Activated T-helper 1 cell treated with anti-CD3 and anti-CD28 coated beads, Interleukin-12 subunit alpha, Interleukin-12 subunit beta, Interleukin-2, Interleukin-4 antibody, amounts not matched to agents 30 ng/mL and 10 ng/mL and 1 ng/mL, durations not matched to agents 14 hours and 24 hours and 36 hours (primary cell): ENCODE measurements around the gene RRP8. TPM values are rescaled to one million over a fixed set of nuclear protein-coding genes. Genes with fewer than 3 reads are reported as not detected.

Source experiments
- DNase-seq: peaks from one replicate; pipeline ENCODE4 v3.0.0; 2021; ENCODE audit warnings: low spot score
- H3K27ac Mint-ChIP-seq: one replicate; pipeline ENCODE4 v1.8.0; 2021; ENCODE audit warnings: mild to moderate bottlenecking, mixed read lengths
- H3K27me3 Mint-ChIP-seq: one replicate; pipeline ENCODE4 v1.8.0; 2022; ENCODE audit warnings: mild to moderate bottlenecking, moderate library complexity, mixed read lengths; ENCODE audit not compliant: insufficient read depth
- H3K36me3 Mint-ChIP-seq: one replicate; pipeline ENCODE4 v1.8.0; 2021; ENCODE audit warnings: low read depth, mixed read lengths
- H3K4me1 Mint-ChIP-seq: one replicate; pipeline ENCODE4 v1.8.0; 2021; ENCODE audit warnings: low read depth, mixed read lengths
- H3K4me3 Mint-ChIP-seq: one replicate; pipeline ENCODE4 v1.8.0; 2021; ENCODE audit warnings: mild to moderate bottlenecking, moderate library complexity, mixed read lengths
- H3K9me3 Mint-ChIP-seq: one replicate; pipeline ENCODE4 v1.8.0; 2021; ENCODE audit warnings: mixed read lengths
- intact Hi-C: fragments of 100-400 bp; cut with micrococcal nuclease; formaldehyde crosslinking; loops from one replicate; pipeline ENCODE4 v1.15.1; 2024
- total RNA-seq: library from RNA; stranded (reverse); gene quantifications from 2 replicates; pipeline ENCODE4 v1.2.3, GENCODE V29; 2022

The RRP8 gene
- total RNA-seq, 1 donor from 2014 or later = 38.8 TPM

DNA sequence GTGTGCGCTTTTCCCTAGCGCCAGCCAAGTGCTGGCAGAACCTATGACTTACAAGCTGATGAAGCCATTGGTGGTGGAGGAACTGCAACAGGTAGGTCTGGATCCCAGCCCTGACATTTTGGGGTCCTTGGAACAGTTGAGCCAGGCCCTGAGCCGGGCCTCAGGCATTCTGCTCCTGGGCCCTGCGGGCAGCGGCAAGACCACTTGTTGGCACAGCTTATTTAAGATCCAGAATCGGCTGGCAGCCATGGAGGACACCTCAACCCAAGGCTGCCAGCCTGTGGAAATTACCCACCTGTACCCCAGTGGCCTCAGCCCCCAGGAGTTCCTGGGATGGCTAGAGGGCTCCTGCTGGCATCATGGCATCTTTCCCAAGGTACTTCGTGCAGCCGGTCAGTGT lies 56.7 kb downstream of the RRP8 start:
- H3K27ac Mint-ChIP-seq = no peak overlapping the region
- no peak overlapping the region for H3K4me3 Mint-ChIP-seq
- intact Hi-C loops = no loop called here
- peaks cover 13% of the 10 kb centered on the region for H3K4me1 Mint-ChIP-seq
- no peak for DNase-seq
- no peaks in the 10 kb centered on the region for H3K9me3 Mint-ChIP-seq
- no peaks in the 10 kb centered on the region for H3K27me3 Mint-ChIP-seq
- H3K36me3 Mint-ChIP-seq = peaks cover 13% of the 10 kb centered on the region

DNA sequence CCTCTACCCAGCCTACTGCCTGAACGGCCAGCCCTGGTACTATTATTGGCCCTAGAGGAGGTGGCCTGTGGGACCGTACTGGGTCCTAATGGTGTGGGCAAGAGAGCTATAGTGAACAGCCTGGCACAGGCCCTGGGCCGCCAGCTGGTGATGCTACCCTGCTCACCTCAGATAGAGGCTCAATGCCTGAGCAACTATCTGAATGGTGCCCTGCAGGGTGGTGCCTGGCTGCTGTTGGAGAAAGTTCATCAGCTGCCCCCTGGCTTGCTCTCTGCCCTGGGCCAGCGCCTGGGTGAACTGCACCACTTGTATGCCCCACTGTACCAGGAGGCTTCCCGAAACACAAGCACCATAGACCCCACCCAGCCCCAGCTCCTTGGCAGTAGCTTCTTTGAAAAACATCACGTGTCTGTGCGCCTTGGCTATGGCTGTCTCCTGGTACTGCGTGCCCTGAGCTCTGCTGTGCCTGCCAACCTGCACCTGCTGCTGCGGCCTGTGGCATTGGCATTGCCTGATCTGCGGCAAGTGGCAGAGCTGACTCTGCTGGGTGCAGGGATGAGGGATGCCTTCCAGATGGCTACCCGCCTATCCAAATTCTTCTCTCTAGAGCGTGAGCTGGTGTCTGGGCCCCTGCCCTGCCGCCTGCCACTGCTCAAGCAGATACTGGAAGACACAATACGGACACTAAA lies 57.4 kb downstream of the RRP8 start:
- H3K36me3 Mint-ChIP-seq = peaks cover 17% of the 10 kb centered on the region
- no peak overlapping the region for H3K4me3 Mint-ChIP-seq
- no peaks in the 10 kb centered on the region for H3K27me3 Mint-ChIP-seq
- H3K9me3 Mint-ChIP-seq = no peaks in the 10 kb centered on the region
- H3K27ac Mint-ChIP-seq = no peak overlapping the region
- intact Hi-C loops = no loop called here
- H3K4me1 Mint-ChIP-seq = peaks cover 19% of the 10 kb centered on the region
- no peak for DNase-seq

Other genes starting within 250 kb of the RRP8 start
- gene SMPD1, start 213.1 kb downstream of the RRP8 start, total RNA-seq = 8.5 and 9.4 TPM in 2 replicates
- 16.5 and 16.8 TPM in 2 replicates for gene APBB1, start 184.5 kb downstream of the RRP8 start, total RNA-seq
- gene HPX, start 162.6 kb downstream of the RRP8 start, total RNA-seq = 1.2 TPM in 1 of 2 replicates, not detected in the other
- 2.4 and 3.1 TPM in 2 replicates for gene TRIM3, start 129.7 kb downstream of the RRP8 start, total RNA-seq
- 51.5 and 53.8 TPM in 2 replicates for gene ARFIP2, start 122.3 kb downstream of the RRP8 start, total RNA-seq
- 38.8 and 42.7 TPM in 2 replicates for gene TIMM10B, start 122.1 kb downstream of the RRP8 start, total RNA-seq
- gene DNHD1, start 106.3 kb downstream of the RRP8 start, total RNA-seq = 18.2 and 20.0 TPM in 2 replicates
- 90.1 and 97.5 TPM in 2 replicates for gene ILK, start 158 bp upstream of the RRP8 start, total RNA-seq
- 155 and 166 TPM in 2 replicates for gene TAF10, start 8.6 kb upstream of the RRP8 start, total RNA-seq
- 38.4 and 40.3 TPM in 2 replicates for gene TPP1, start 15.8 kb upstream of the RRP8 start, total RNA-seq
- gene DCHS1, start 52.2 kb upstream of the RRP8 start, total RNA-seq = 0.24 and 0.39 TPM in 2 replicates
- gene MRPL17, start 79.7 kb upstream of the RRP8 start, total RNA-seq = 121 and 132 TPM in 2 replicates
- 0.23 and 0.47 TPM in 2 replicates for gene OR2AG2, start 168.4 kb upstream of the RRP8 start, total RNA-seq
- not detected in 2 replicates for gene OR2AG1, start 179.4 kb upstream of the RRP8 start, total RNA-seq
- gene OR6A2, start 196.1 kb upstream of the RRP8 start, total RNA-seq = 0.31 and 0.47 TPM in 2 replicates
- gene OR10A5, start 242.1 kb upstream of the RRP8 start, total RNA-seq = not detected in 2 replicates